B cell (primary cell): ENCODE data around the gene ABCC9. TPM values are rescaled to one million over a fixed set of nuclear protein-coding genes. Genes with fewer than 3 reads are reported as not detected.

Source experiments
- ATAC-seq: fragments of 200-7000 bp; cut with Tn5 transposase; one replicate; pipeline ENCODE4 v1.10.0; 2021; ENCODE audit warnings: low read depth, mild to moderate bottlenecking, moderate number of reproducible peaks, moderate library complexity
- CTCF ChIA-PET: fragments of 350-600 bp; sonication (Branson Sonifier 250); formaldehyde crosslinking; loops from one replicate; lab custom pipeline; 2021; ENCODE audit warnings: antibody characterized with exemption, inconsistent platforms; lab: Charles Lee
- POLR2A ChIA-PET: fragments of 350-600 bp; sonication (Branson Sonifier 250); formaldehyde crosslinking; loops from one replicate; lab custom pipeline; 2021; ENCODE audit warnings: antibody characterized with exemption; lab: Charles Lee
- DNase-seq: peaks from one replicate; pipeline ENCODE4 v3.0.0; 2013
- H2AFZ ChIP-seq: 2 replicates; pipeline ENCODE4 v1.6.1; 2012; ENCODE audit warnings: mild to moderate bottlenecking, low read depth, low read length; ENCODE audit not compliant: insufficient read depth, poor library complexity, severe bottlenecking
- H3K27ac ChIP-seq, 2 donors: 1 replicate in 1 of 2; 2 replicates in 1 of 2; pipeline ENCODE4 v1.5.1; 2012 to 2013; ENCODE audit warnings: low read length in 2 of 2, mild to moderate bottlenecking in 2 of 2, moderate library complexity in 1 of 2
- H3K27me3 ChIP-seq, 4 experiments: fragments of 200-600 bp in 1 of 4; sonication (generic) in 1 of 4; replicated peaks in 1 of 4; 1 replicate in 2 of 4; 2 replicates in 2 of 4; pipeline versions ENCODE4 v1.6.1 to v1.7.0; 2013 to 2016; ENCODE audit warnings: low read length in 3 of 4, mild to moderate bottlenecking in 2 of 4, mixed read lengths in 1 of 4, moderate library complexity in 1 of 4; ENCODE audit not compliant: insufficient read depth in 4 of 4, control insufficient read depth in 3 of 4; ENCODE audit errors: control extremely low read depth in 1 of 4
- H3K36me3 ChIP-seq, 2 experiments: replicated peaks in 1 of 2; 1 replicate in 1 of 2; 2 replicates in 1 of 2; pipeline versions ENCODE4 v1.6.1 to v1.7.1; 2013; ENCODE audit warnings: low read length in 1 of 2; ENCODE audit not compliant: insufficient read depth in 2 of 2, control insufficient read depth in 1 of 2; ENCODE audit errors: control extremely low read depth in 1 of 2, extremely low read depth in 1 of 2
- H3K4me1 ChIP-seq, 2 donors: fragments of 200-600 bp in 1 of 2; sonication (generic) in 1 of 2; 1 replicate in 1 of 2; 2 replicates in 1 of 2; pipeline versions ENCODE4 v1.5.1 to v1.6.1; 2013 to 2017; ENCODE audit warnings: low read length in 2 of 2; ENCODE audit not compliant: control insufficient read depth in 2 of 2, insufficient read depth in 2 of 2
- H3K4me2 ChIP-seq: replicated peaks from 2 replicates; pipeline ENCODE3; 2012; ENCODE audit warnings: mild to moderate bottlenecking, low read depth, low read length; ENCODE audit not compliant: poor library complexity, severe bottlenecking
- H3K4me3 ChIP-seq, 5 experiments: fragments of 200-600 bp in 1 of 5; sonication (generic) in 1 of 5; 1 replicate in 3 of 5; 2 replicates in 2 of 5; pipeline versions ENCODE4 v1.5.1 to v1.7.0; 2011 to 2016; ENCODE audit warnings: low read length in 4 of 5, mild to moderate bottlenecking in 4 of 5, low read depth in 2 of 5, control low read depth in 1 of 5, moderate library complexity in 1 of 5; ENCODE audit not compliant: insufficient read depth in 1 of 5; ENCODE audit errors: control extremely low read depth in 1 of 5, extremely low read depth in 1 of 5
- H3K79me2 ChIP-seq: fragments of 200-600 bp; sonication (generic); one replicate; pipeline ENCODE4 v1.6.0; 2016; ENCODE audit warnings: low read length; ENCODE audit not compliant: control insufficient read depth, insufficient read depth
- H3K9ac ChIP-seq: fragments of 200-600 bp; sonication (generic); 2 replicates; pipeline ENCODE4 v1.6.1; 2017; ENCODE audit warnings: mild to moderate bottlenecking, low read length, moderate library complexity
- H3K9me3 ChIP-seq, 3 donors: one replicate each; pipeline versions ENCODE4 v1.6.1 to v1.7.1; 2013; ENCODE audit warnings: low read length in 2 of 3; ENCODE audit not compliant: control insufficient read depth in 2 of 3, insufficient read depth in 1 of 3; ENCODE audit errors: control extremely low read depth in 1 of 3
- H4K20me1 ChIP-seq: 2 replicates; pipeline ENCODE4 v1.6.0; 2012; ENCODE audit warnings: mild to moderate bottlenecking, low read length; ENCODE audit not compliant: insufficient read depth, control insufficient read depth, poor library complexity, severe bottlenecking
- H3K27ac Mint-ChIP-seq: one replicate; pipeline ENCODE4 v1.8.0; 2021; ENCODE audit warnings: mixed read lengths
- H3K27me3 Mint-ChIP-seq: one replicate; pipeline ENCODE4 v1.8.0; 2021; ENCODE audit warnings: mixed read lengths
- H3K4me1 Mint-ChIP-seq: one replicate; pipeline ENCODE4 v1.8.0; 2021; ENCODE audit warnings: mixed read lengths
- H3K4me3 Mint-ChIP-seq: one replicate; pipeline ENCODE4 v1.8.0; 2021; ENCODE audit warnings: mixed read lengths
- H3K9me3 Mint-ChIP-seq: one replicate; pipeline ENCODE4 v1.8.0; 2022; ENCODE audit warnings: mixed read lengths; ENCODE audit not compliant: insufficient read depth
- EZH2 ChIP-seq: IDR thresholded peaks from 2 replicates; pipeline ENCODE4 v1.6.1; 2012; ENCODE audit warnings: borderline replicate concordance, low read depth, mild to moderate bottlenecking, moderate library complexity, low read length; ENCODE audit not compliant: insufficient read depth, poor library complexity, severe bottlenecking
- WGBS: methylation state at CpG from one replicate; pipeline ENCODE4 v1.1.5; 2013; ENCODE audit warnings: missing lambda C conversion rate; ENCODE audit not compliant: insufficient coverage; 5-methylcytosine and 5-hydroxymethylcytosine counted together
- intact Hi-C: fragments of 100-400 bp; cut with micrococcal nuclease; formaldehyde crosslinking; loops from one replicate; pipeline ENCODE4 v1.10.0; 2022
- polyA plus RNA-seq: library from polyadenylated mRNA; depleted of rRNA; stranded (reverse); fragments of >200 nt; gene quantifications from 2 replicates; pipeline ENCODE4 v1.2.3, GENCODE V29; 2012
- total RNA-seq, 2 donors: library from RNA; stranded (reverse); fragments of 120-200 nt in 1 of 2; gene quantifications; 1 replicate in 1 of 2; 2 replicates in 1 of 2; pipeline versions ENCODE4 v1.2.3 to v1.2.4, GENCODE V29; 2013 to 2022
- TF ChIP-seq, protein P1 (sequence below): fragments of 200-600 bp; IDR thresholded peaks from one replicate; pipeline ENCODE4 v1.8.0; 2022; ENCODE audit warnings: antibody characterized with exemption, mild to moderate bottlenecking

ABCC9 gene
- total and polyA plus RNA-seq, 2 donors (not counting 1 experiment from before 2014, with no cell fraction given): not detected

GRCh38 chr12:21912318-21912717, 28.9 kb downstream of the ABCC9 start:
- Histone ChIP-seq H4K20me1 (no peaks in the 10 kb centered on the region), H3K79me2 (no peaks in the 10 kb centered on the region), H3K4me3 (no peak overlapping the region), H3K27me3 (no peaks in the 10 kb centered on the region), H3K36me3 (no peaks in the 10 kb centered on the region), H3K4me2 (no peak overlapping the region), H3K27ac (no peak overlapping the region), H3K9me3 (no peaks in the 10 kb centered on the region), H3K4me1 (no peaks in the 10 kb centered on the region), H2AFZ (no peak overlapping the region), H3K9ac (no peak overlapping the region)
- no peaks in the 10 kb centered on the region for H3K4me1 Mint-ChIP-seq
- DNase-seq (no peak), ATAC-seq (no peak)
- intact Hi-C loops: no loop called here
- TF ChIP-seq, protein P1, sequence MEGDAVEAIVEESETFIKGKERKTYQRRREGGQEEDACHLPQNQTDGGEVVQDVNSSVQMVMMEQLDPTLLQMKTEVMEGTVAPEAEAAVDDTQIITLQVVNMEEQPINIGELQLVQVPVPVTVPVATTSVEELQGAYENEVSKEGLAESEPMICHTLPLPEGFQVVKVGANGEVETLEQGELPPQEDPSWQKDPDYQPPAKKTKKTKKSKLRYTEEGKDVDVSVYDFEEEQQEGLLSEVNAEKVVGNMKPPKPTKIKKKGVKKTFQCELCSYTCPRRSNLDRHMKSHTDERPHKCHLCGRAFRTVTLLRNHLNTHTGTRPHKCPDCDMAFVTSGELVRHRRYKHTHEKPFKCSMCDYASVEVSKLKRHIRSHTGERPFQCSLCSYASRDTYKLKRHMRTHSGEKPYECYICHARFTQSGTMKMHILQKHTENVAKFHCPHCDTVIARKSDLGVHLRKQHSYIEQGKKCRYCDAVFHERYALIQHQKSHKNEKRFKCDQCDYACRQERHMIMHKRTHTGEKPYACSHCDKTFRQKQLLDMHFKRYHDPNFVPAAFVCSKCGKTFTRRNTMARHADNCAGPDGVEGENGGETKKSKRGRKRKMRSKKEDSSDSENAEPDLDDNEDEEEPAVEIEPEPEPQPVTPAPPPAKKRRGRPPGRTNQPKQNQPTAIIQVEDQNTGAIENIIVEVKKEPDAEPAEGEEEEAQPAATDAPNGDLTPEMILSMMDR: no peak
- TF ChIP-seq EZH2: no peak
- H3K27ac Mint-ChIP-seq: no peak overlapping the region
- H3K27me3 Mint-ChIP-seq: no peaks in the 10 kb centered on the region
- H3K9me3 Mint-ChIP-seq: no peaks in the 10 kb centered on the region
- CTCF ChIA-PET: no interaction called here
- POLR2A ChIA-PET: no interaction called here
- no peak overlapping the region for H3K4me3 Mint-ChIP-seq
- WGBS: no CpG with 5 or more reads among the region's 3 CpGs

DNA sequence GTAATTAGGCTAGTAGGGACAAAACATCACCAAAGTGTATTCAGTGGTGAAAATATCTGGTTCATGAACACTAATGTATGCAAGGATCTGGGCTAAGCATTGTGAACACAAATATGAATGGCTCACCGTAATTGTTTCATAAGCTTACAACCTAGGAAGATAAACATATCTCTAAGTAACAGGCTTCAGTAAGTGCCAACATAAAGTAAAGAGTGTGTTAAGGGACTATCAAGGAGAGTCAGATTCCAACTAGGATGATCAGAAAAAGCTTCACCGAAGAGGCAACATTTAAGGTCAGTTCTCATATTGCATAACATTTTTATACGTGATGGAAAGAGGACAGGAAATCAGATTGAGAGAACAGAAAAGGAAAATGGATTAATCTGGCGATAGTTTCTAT, 29.4 kb downstream of the ABCC9 start:
- Histone ChIP-seq H3K79me2 (no peaks in the 10 kb centered on the region), H3K27ac (no peak overlapping the region), H3K4me1 (no peaks in the 10 kb centered on the region), H3K4me3 (no peak overlapping the region), H3K9me3 (no peaks in the 10 kb centered on the region), H3K9ac (no peak overlapping the region), H4K20me1 (no peaks in the 10 kb centered on the region), H2AFZ (no peak overlapping the region), H3K27me3 (no peaks in the 10 kb centered on the region), H3K36me3 (no peaks in the 10 kb centered on the region), H3K4me2 (no peak overlapping the region)
- H3K4me3 Mint-ChIP-seq: no peak overlapping the region
- no peak for DNase-seq
- ChIA-PET CTCF (no interaction called here), POLR2A (no interaction called here)
- H3K4me1 Mint-ChIP-seq: no peaks in the 10 kb centered on the region
- H3K27me3 Mint-ChIP-seq: no peaks in the 10 kb centered on the region
- WGBS: no CpG with 5 or more reads among the region's 4 CpGs
- TF ChIP-seq EZH2: no peak
- TF ChIP-seq, protein P1: no peak
- ATAC-seq: no peak
- no peak overlapping the region for H3K27ac Mint-ChIP-seq
- intact Hi-C loops: no loop called here
- no peaks in the 10 kb centered on the region for H3K9me3 Mint-ChIP-seq
